Caco-2 (cell line): Measurements from ENCODE around the gene EIF3A. TPM values are rescaled to one million over a fixed set of nuclear protein-coding genes. Genes with fewer than 3 reads are reported as not detected.

Experiments
- BruUV-seq: library from RNA; stranded (reverse); fragments of 400-500 nt; replicated peaks from 2 replicates; lab custom pipeline; 2021; lab: Mats Ljungman, UMichigan
- CTCF ChIA-PET: fragments of 300-600 bp; sonication (Branson Sonifier 250); formaldehyde crosslinking; loops from one replicate; lab custom pipeline; 2022; ENCODE audit warnings: antibody characterized with exemption; lab: Charles Lee
- POLR2A ChIA-PET: fragments of 300-600 bp; sonication (Branson Sonifier 250); formaldehyde crosslinking; loops from one replicate; lab custom pipeline; 2022; ENCODE audit warnings: antibody characterized with exemption; lab: Charles Lee
- DNase-seq, 2 experiments: peaks; one replicate each; pipeline versions ENCODE4 v3.0.0 to v3.0.0-alpha.2; 2020 to 2022
- H3K27me3 ChIP-seq: replicated peaks from 2 replicates; pipeline ENCODE4 v1.6.0; 2011; ENCODE audit warnings: low read length; ENCODE audit not compliant: control insufficient read depth, insufficient read depth
- H3K36me3 ChIP-seq: 2 replicates; pipeline ENCODE4 v1.5.1; 2011; ENCODE audit warnings: low read length; ENCODE audit not compliant: control insufficient read depth, insufficient read depth
- H3K4me1 ChIP-seq: fragments of 250-450 bp; sonication (Bioruptor Pico); 2 replicates; pipeline ENCODE4 v1.5.1; 2020; ENCODE audit warnings: mild to moderate bottlenecking
- H3K4me3 ChIP-seq: 2 replicates; pipeline ENCODE4 v1.5.1; 2011; ENCODE audit warnings: low read depth, mild to moderate bottlenecking, control low read depth, low read length
- H3K9me3 ChIP-seq: fragments of 250-450 bp; sonication (Bioruptor Pico); 2 replicates; pipeline ENCODE4 v1.5.1; 2020; ENCODE audit warnings: mild to moderate bottlenecking, moderate library complexity
- H3K27ac Mint-ChIP-seq: one replicate; pipeline ENCODE4 v1.8.0; 2022; ENCODE audit warnings: mixed read lengths; ENCODE audit not compliant: unreplicated experiment
- H3K27me3 Mint-ChIP-seq: one replicate; pipeline ENCODE4 v1.8.0; 2022; ENCODE audit warnings: mixed read lengths; ENCODE audit not compliant: insufficient read depth, unreplicated experiment
- H3K36me3 Mint-ChIP-seq: one replicate; pipeline ENCODE4 v1.8.0; 2022; ENCODE audit warnings: mild to moderate bottlenecking, mixed read lengths; ENCODE audit not compliant: insufficient read depth, unreplicated experiment
- H3K4me1 Mint-ChIP-seq: one replicate; pipeline ENCODE4 v1.8.0; 2022; ENCODE audit warnings: low read depth, mixed read lengths; ENCODE audit not compliant: unreplicated experiment
- H3K4me3 Mint-ChIP-seq: one replicate; pipeline ENCODE4 v1.8.0; 2022; ENCODE audit warnings: mild to moderate bottlenecking, moderate library complexity, mixed read lengths; ENCODE audit not compliant: unreplicated experiment
- H3K9me3 Mint-ChIP-seq: one replicate; pipeline ENCODE4 v1.8.0; 2022; ENCODE audit warnings: mixed read lengths; ENCODE audit not compliant: unreplicated experiment
- CTCF ChIP-seq, 2 experiments: fragments of 200-600 bp in 1 of 2; IDR thresholded peaks; 1 replicate in 1 of 2; 2 replicates in 1 of 2; pipeline versions ENCODE4 v1.5.1 to v1.8.0; 2011 to 2022; ENCODE audit warnings: antibody characterized with exemption in 1 of 2, control low read depth in 1 of 2, inconsistent platforms in 1 of 2, low read depth in 1 of 2, low read length in 1 of 2, mild to moderate bottlenecking in 1 of 2, moderate library complexity in 1 of 2; ENCODE audit not compliant: insufficient read depth in 1 of 2, severe bottlenecking in 1 of 2, unreplicated experiment in 1 of 2
- intact Hi-C: fragments of 100-400 bp; cut with micrococcal nuclease; formaldehyde crosslinking; loops from one replicate; pipeline ENCODE4 v1.10.0; 2022; ENCODE audit not compliant: unreplicated experiment
- total RNA-seq: library from RNA; stranded (reverse); gene quantifications from 2 replicates; pipeline ENCODE4 v1.2.3, GENCODE V29; 2022

EIF3A gene
- total RNA-seq, 1 experiment from 2014 or later: 146 TPM

GRCh38 chr10:118998183-118998582 lies 82.4 kb downstream of the EIF3A start:
- ChIA-PET POLR2A (no interaction called here), CTCF (no interaction called here)
- TF ChIP-seq CTCF (IDR thresholded peaks at IDR 0.05; ENCODE audit: insufficient read depth in 1 of 2, low read depth in 1 of 2, low read length in 1 of 2, severe bottlenecking in 1 of 2, unreplicated experiment in 1 of 2): no peak
- Mint-ChIP-seq H3K4me1 (no peaks in the 10 kb centered on the region), H3K4me3 (no peak overlapping the region), H3K9me3 (peaks cover 13% of the 10 kb centered on the region), H3K27ac (no peak overlapping the region), H3K27me3 (peaks cover 13% of the 10 kb centered on the region), H3K36me3 (peaks cover 6% of the 10 kb centered on the region)
- no peak overlapping the region for H3K4me3 ChIP-seq
- no peak for DNase-seq
- H3K36me3 ChIP-seq: no peaks in the 10 kb centered on the region
- H3K27me3 ChIP-seq: no peaks in the 10 kb centered on the region
- no peaks in the 10 kb centered on the region for H3K9me3 ChIP-seq
- H3K4me1 ChIP-seq: no peaks in the 10 kb centered on the region
- intact Hi-C loops: no loop called here
- BruUV-seq: no TSS peak

- no peak for DNase-seq
- no peaks in the 10 kb centered on the region for H3K4me1 Mint-ChIP-seq
- CTCF ChIA-PET: no interaction called here
- BruUV-seq: no TSS peak
- intact Hi-C loops: no loop called here
- Histone ChIP-seq H3K4me3 (no peak overlapping the region), H3K9me3 (no peaks in the 10 kb centered on the region), H3K27me3 (no peaks in the 10 kb centered on the region), H3K36me3 (no peaks in the 10 kb centered on the region), H3K4me1 (no peaks in the 10 kb centered on the region)
- H3K9me3 Mint-ChIP-seq: peaks cover 13% of the 10 kb centered on the region
- no peak overlapping the region for H3K4me3 Mint-ChIP-seq
- H3K27ac Mint-ChIP-seq: no peak overlapping the region
- H3K36me3 Mint-ChIP-seq: peaks cover 5% of the 10 kb centered on the region
- TF ChIP-seq CTCF (IDR thresholded peaks at IDR 0.05; ENCODE audit: insufficient read depth in 1 of 2, low read depth in 1 of 2, low read length in 1 of 2, severe bottlenecking in 1 of 2, unreplicated experiment in 1 of 2): no peak
- POLR2A ChIA-PET: no interaction called here
- peaks cover 13% of the 10 kb centered on the region for H3K27me3 Mint-ChIP-seq
These were observed 83.2 kb downstream of the EIF3A start for GRCh38 chr10:118997379-118997778.

- BruUV-seq: no TSS peak
- intact Hi-C loops: no loop called here
- Mint-ChIP-seq H3K27me3 (peaks cover 13% of the 10 kb centered on the region), H3K4me3 (no peak overlapping the region), H3K36me3 (no peaks in the 10 kb centered on the region), H3K27ac (no peak overlapping the region), H3K4me1 (no peaks in the 10 kb centered on the region), H3K9me3 (peaks cover 13% of the 10 kb centered on the region)
- Histone ChIP-seq H3K4me1 (0 out of 2 replicates have a peak, but pooled peaks cover 2% of the 10 kb centered on the region), H3K36me3 (no peaks in the 10 kb centered on the region), H3K4me3 (no peak overlapping the region), H3K9me3 (no peaks in the 10 kb centered on the region), H3K27me3 (no peaks in the 10 kb centered on the region)
- ChIA-PET POLR2A (no interaction called here), CTCF (no interaction called here)
- no peak for TF ChIP-seq CTCF (IDR thresholded peaks at IDR 0.05; ENCODE audit: insufficient read depth in 1 of 2, low read depth in 1 of 2, low read length in 1 of 2, severe bottlenecking in 1 of 2, unreplicated experiment in 1 of 2)
- no peak for DNase-seq
These were observed 84.9 kb downstream of the EIF3A start for GRCh38 chr10:118995739-118996138.
